Endothelial cell (in vitro differentiated cells): Measurements from ENCODE around the gene KCNH3. TPM values are rescaled to one million over a fixed set of nuclear protein-coding genes. Genes with fewer than 3 reads are reported as not detected.

Source experiments
- DNase-seq: peaks from one replicate; pipeline ENCODE4 v3.0.0; 2021; ENCODE audit warnings: low spot score
- H3K27ac Mint-ChIP-seq: one replicate; pipeline ENCODE4 v1.8.0; 2021; ENCODE audit warnings: mixed read lengths, inconsistent platforms; ENCODE audit not compliant: unreplicated experiment
- H3K27me3 Mint-ChIP-seq: one replicate; pipeline ENCODE4 v1.8.0; 2021; ENCODE audit warnings: mild to moderate bottlenecking, moderate library complexity, mixed read lengths, inconsistent platforms; ENCODE audit not compliant: unreplicated experiment
- H3K36me3 Mint-ChIP-seq: one replicate; pipeline ENCODE4 v1.8.0; 2021; ENCODE audit warnings: mild to moderate bottlenecking, low read depth, mixed read lengths, inconsistent platforms; ENCODE audit not compliant: unreplicated experiment
- H3K4me1 Mint-ChIP-seq: one replicate; pipeline ENCODE4 v1.8.0; 2021; ENCODE audit warnings: mild to moderate bottlenecking, mixed read lengths, inconsistent platforms; ENCODE audit not compliant: unreplicated experiment
- H3K4me3 Mint-ChIP-seq: one replicate; pipeline ENCODE4 v1.8.0; 2021; ENCODE audit warnings: mild to moderate bottlenecking, mixed read lengths, inconsistent platforms; ENCODE audit not compliant: unreplicated experiment
- H3K9me3 Mint-ChIP-seq: one replicate; pipeline ENCODE4 v1.8.0; 2021; ENCODE audit warnings: mixed read lengths, inconsistent platforms; ENCODE audit not compliant: unreplicated experiment
- CTCF ChIP-seq: fragments of 200-600 bp; sonication (generic); IDR thresholded peaks from one replicate; pipeline ENCODE4 v1.5.0; 2021; ENCODE audit warnings: antibody characterized with exemption; ENCODE audit not compliant: unreplicated experiment
- total RNA-seq: library from RNA; stranded (reverse); fragmentation: NEBNext Ultra II Directional; extraction: Animal tissue kit (Norgen Biotek cat#: 25700); gene quantifications from one replicate; pipeline ENCODE4 v1.2.1, GENCODE V29; 2021; ENCODE audit not compliant: unreplicated experiment

Gene KCNH3
- total RNA-seq, 1 donor from 2014 or later: 0.15 TPM

- Mint-ChIP-seq H3K27ac (no peak overlapping the region), H3K4me1 (peaks cover 5% of the 10 kb centered on the region), H3K4me3 (no peak overlapping the region), H3K27me3 (peaks cover 2% of the 10 kb centered on the region), H3K36me3 (peaks cover 6% of the 10 kb centered on the region), H3K9me3 (no peaks in the 10 kb centered on the region)
- TF ChIP-seq CTCF: no peak
- no peak for DNase-seq
These were observed 23.6 kb upstream of the KCNH3 start for GRCh38 chr12:49515266-49515665.

- Mint-ChIP-seq H3K36me3 (peaks cover 21% of the 10 kb centered on the region), H3K4me1 (no peaks in the 10 kb centered on the region), H3K27me3 (peaks cover 4% of the 10 kb centered on the region), H3K27ac (no peak overlapping the region), H3K4me3 (no peak overlapping the region), H3K9me3 (no peaks in the 10 kb centered on the region)
- no peak for TF ChIP-seq CTCF
- DNase-seq: no peak
These were observed 19.8 kb upstream of the KCNH3 start for GRCh38 chr12:49518914-49519573.

- TF ChIP-seq CTCF: no peak
- peaks cover 23% of the 10 kb centered on the region for H3K36me3 Mint-ChIP-seq
- no peak for DNase-seq
- H3K4me1 Mint-ChIP-seq: no peaks in the 10 kb centered on the region
- H3K9me3 Mint-ChIP-seq: no peaks in the 10 kb centered on the region
- H3K4me3 Mint-ChIP-seq: no peak overlapping the region
- H3K27ac Mint-ChIP-seq: no peak overlapping the region
- H3K27me3 Mint-ChIP-seq: peaks cover 4% of the 10 kb centered on the region
These were observed 19.3 kb upstream of the KCNH3 start for GRCh38 chr12:49519574-49519936.

- H3K27me3 Mint-ChIP-seq: peaks cover 4% of the 10 kb centered on the region
- H3K9me3 Mint-ChIP-seq: no peaks in the 10 kb centered on the region
- peaks cover 34% of the 10 kb centered on the region for H3K36me3 Mint-ChIP-seq
- no peaks in the 10 kb centered on the region for H3K4me1 Mint-ChIP-seq
- H3K4me3 Mint-ChIP-seq: no peak overlapping the region
- H3K27ac Mint-ChIP-seq: no peak overlapping the region
- no peak for TF ChIP-seq CTCF
- no peak for DNase-seq
These were observed 17.4 kb upstream of the KCNH3 start for GRCh38 chr12:49521389-49521788.

- H3K9me3 Mint-ChIP-seq: no peaks in the 10 kb centered on the region
- peaks cover 2% of the 10 kb centered on the region for H3K27me3 Mint-ChIP-seq
- no peak for TF ChIP-seq CTCF
- H3K4me1 Mint-ChIP-seq: peaks cover 4% of the 10 kb centered on the region
- no peak overlapping the region for H3K27ac Mint-ChIP-seq
- H3K36me3 Mint-ChIP-seq: peaks cover 35% of the 10 kb centered on the region
- peak overlapping the region; percentile 16 for H3K4me3 Mint-ChIP-seq
- no peak for DNase-seq
These were observed 14.0 kb upstream of the KCNH3 start for GRCh38 chr12:49524660-49525324.
